HFFc6 (cell line): ENCODE measurements around the gene SLC22A23. TPM values are rescaled to one million over a fixed set of nuclear protein-coding genes. Genes with fewer than 3 reads are reported as not detected.

ENCODE experiments used
- DNase-seq: peaks from one replicate; pipeline ENCODE4 v3.0.0-alpha.2; 2018
- H3K27ac Mint-ChIP-seq: 2 replicates; pipeline ENCODE4 v1.8.0; 2020; ENCODE audit warnings: mild to moderate bottlenecking, mixed read lengths
- H3K27me3 Mint-ChIP-seq: 2 replicates; pipeline ENCODE4 v1.8.0; 2021; ENCODE audit warnings: mild to moderate bottlenecking, moderate library complexity, mixed read lengths; ENCODE audit not compliant: insufficient read depth
- H3K36me3 Mint-ChIP-seq: 2 replicates; pipeline ENCODE4 v1.8.0; 2021; ENCODE audit warnings: low read depth, mixed read lengths
- H3K4me1 Mint-ChIP-seq: 2 replicates; pipeline ENCODE4 v1.8.0; 2020; ENCODE audit warnings: low read depth, mixed read lengths
- H3K4me3 Mint-ChIP-seq: 2 replicates; pipeline ENCODE4 v1.8.0; 2020; ENCODE audit warnings: mild to moderate bottlenecking, moderate library complexity, mixed read lengths
- H3K9me3 Mint-ChIP-seq: 2 replicates; pipeline ENCODE4 v1.8.0; 2020; ENCODE audit warnings: mild to moderate bottlenecking, mixed read lengths
- total RNA-seq, 6 experiments: library from RNA; stranded (reverse); fragmentation: NEBNext Ultra II Directional; extraction: Animal tissue kit (Norgen Biotek cat#: 25700); gene quantifications; 2 replicates in 1 of 6; 3 replicates in 5 of 6; pipeline ENCODE4 v1.2.3, GENCODE V29; 2021
- TF ChIP-seq, protein P1 (sequence below): fragments of 200-600 bp; sonication (generic); IDR thresholded peaks from 2 replicates; pipeline ENCODE4 v1.5.0; 2021; ENCODE audit warnings: antibody characterized with exemption, mild to moderate bottlenecking

Gene SLC22A23
- total RNA-seq, 6 experiments from 2014 or later: 0.10 to 0.55 (median 0.21) TPM

DNA sequence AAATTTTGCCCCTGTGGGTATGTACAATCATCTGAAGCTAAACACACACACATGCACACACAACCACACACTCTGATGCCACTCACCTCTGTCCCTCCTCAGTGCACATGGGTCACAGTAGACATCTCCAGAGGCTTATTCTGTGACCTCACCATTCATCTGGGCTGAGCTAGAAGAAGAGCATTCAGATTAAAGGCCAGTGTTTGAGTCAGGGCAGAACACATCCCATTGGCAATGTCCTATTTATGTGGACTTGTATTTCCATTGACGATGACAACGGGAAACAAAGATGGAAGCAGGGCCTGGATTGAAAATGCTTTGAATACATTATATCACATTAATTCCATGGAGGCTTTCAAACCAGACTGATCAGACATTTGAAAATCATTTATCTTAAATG, 26.8 kb upstream of the SLC22A23 start:
- DNase-seq: no peak
- no peak overlapping the region for H3K4me3 Mint-ChIP-seq
- TF ChIP-seq, protein P1, sequence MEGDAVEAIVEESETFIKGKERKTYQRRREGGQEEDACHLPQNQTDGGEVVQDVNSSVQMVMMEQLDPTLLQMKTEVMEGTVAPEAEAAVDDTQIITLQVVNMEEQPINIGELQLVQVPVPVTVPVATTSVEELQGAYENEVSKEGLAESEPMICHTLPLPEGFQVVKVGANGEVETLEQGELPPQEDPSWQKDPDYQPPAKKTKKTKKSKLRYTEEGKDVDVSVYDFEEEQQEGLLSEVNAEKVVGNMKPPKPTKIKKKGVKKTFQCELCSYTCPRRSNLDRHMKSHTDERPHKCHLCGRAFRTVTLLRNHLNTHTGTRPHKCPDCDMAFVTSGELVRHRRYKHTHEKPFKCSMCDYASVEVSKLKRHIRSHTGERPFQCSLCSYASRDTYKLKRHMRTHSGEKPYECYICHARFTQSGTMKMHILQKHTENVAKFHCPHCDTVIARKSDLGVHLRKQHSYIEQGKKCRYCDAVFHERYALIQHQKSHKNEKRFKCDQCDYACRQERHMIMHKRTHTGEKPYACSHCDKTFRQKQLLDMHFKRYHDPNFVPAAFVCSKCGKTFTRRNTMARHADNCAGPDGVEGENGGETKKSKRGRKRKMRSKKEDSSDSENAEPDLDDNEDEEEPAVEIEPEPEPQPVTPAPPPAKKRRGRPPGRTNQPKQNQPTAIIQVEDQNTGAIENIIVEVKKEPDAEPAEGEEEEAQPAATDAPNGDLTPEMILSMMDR: no peak
- H3K4me1 Mint-ChIP-seq: no peaks in the 10 kb centered on the region
- peaks cover 36% of the 10 kb centered on the region for H3K27me3 Mint-ChIP-seq
- peaks cover 30% of the 10 kb centered on the region for H3K9me3 Mint-ChIP-seq
- no peak overlapping the region for H3K27ac Mint-ChIP-seq
- peaks cover 16% of the 10 kb centered on the region for H3K36me3 Mint-ChIP-seq

- H3K27me3 Mint-ChIP-seq: peaks cover 35% of the 10 kb centered on the region
- H3K4me3 Mint-ChIP-seq: no peak overlapping the region
- peaks cover 30% of the 10 kb centered on the region for H3K9me3 Mint-ChIP-seq
- no peak for DNase-seq
- TF ChIP-seq, protein P1: no peak
- no peak overlapping the region for H3K27ac Mint-ChIP-seq
- H3K36me3 Mint-ChIP-seq: peaks cover 16% of the 10 kb centered on the region
- H3K4me1 Mint-ChIP-seq: no peaks in the 10 kb centered on the region
Measured at GRCh38 chr6:3482869-3483268, 26.0 kb upstream of the SLC22A23 start.

DNA sequence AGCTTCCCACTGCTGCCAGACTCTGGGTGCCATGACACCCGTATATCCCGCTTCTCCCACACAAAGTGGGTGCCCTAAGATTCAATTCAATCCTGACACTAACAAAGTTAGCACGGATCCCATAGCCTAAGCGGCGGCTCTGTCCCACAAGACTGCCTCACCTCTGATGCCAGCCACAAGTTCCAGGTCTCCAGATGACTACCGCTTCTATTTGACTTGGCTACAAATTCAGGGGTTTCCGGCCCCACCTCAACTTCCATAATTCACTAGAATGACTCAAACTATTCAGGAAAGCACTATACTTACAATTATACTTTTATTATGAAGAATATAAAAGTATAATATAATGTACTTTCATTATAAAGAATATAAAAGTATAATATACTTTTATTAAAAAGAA, 24.8 kb upstream of the SLC22A23 start:
- Mint-ChIP-seq H3K4me1 (no peaks in the 10 kb centered on the region), H3K36me3 (peaks cover 16% of the 10 kb centered on the region), H3K9me3 (peaks cover 30% of the 10 kb centered on the region), H3K27me3 (peaks cover 28% of the 10 kb centered on the region), H3K4me3 (no peak overlapping the region), H3K27ac (no peak overlapping the region)
- TF ChIP-seq, protein P1: no peak
- no peak for DNase-seq

DNA sequence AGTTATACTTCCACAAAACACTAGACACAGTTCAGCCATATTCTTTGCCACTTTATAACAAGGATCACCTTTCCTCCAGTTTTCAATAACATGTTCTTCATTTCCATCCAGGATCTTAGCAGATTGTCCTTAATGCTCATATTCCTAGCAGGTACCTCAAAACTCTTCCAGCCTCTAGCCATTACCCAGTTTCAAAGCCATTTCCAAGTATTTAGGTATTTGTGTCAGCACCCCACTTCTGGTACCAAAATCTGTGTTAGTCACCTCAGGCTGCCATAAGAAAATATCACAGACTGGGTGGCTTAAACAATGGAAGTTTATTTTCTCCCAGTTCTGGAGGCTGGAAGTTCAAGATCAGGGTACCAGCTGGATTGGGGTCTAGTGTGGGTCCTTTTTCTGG, 23.2 kb upstream of the SLC22A23 start:
- no peak for DNase-seq
- Mint-ChIP-seq H3K27ac (no peak overlapping the region), H3K9me3 (peaks cover 26% of the 10 kb centered on the region), H3K36me3 (peaks cover 16% of the 10 kb centered on the region), H3K4me3 (no peak overlapping the region), H3K27me3 (peaks cover 27% of the 10 kb centered on the region), H3K4me1 (no peaks in the 10 kb centered on the region)
- TF ChIP-seq, protein P1: no peak

DNA sequence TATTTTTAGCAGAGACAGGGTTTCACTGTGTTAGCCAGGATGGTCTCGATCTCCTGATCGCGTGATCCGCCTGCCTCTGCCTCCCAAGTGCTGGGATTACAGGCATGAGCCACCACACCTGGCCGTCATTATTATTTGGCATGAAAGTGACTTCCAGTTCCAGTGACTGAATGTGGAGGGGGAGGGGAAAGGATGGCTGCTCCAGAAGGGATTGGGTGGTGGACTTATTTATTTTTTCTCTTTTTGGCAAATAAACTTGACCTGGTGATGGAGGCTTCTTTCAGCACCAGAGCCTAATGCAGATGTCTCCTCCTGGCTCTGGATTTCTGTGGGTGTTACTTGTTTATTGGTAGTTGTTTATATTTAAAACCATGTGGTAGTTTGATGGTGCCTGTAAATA, 16.9 kb upstream of the SLC22A23 start:
- no peak for DNase-seq
- TF ChIP-seq, protein P1: no peak
- no peak overlapping the region for H3K4me3 Mint-ChIP-seq
- H3K4me1 Mint-ChIP-seq: peaks cover 18% of the 10 kb centered on the region
- peaks cover 6% of the 10 kb centered on the region for H3K27me3 Mint-ChIP-seq
- H3K27ac Mint-ChIP-seq: peak overlapping the region; percentile 30; the same call in 1 of the 2 replicates
- no peaks in the 10 kb centered on the region for H3K9me3 Mint-ChIP-seq
- no peaks in the 10 kb centered on the region for H3K36me3 Mint-ChIP-seq

- H3K4me3 Mint-ChIP-seq: no peak overlapping the region
- TF ChIP-seq, protein P1: no peak
- DNase-seq: no peak
- H3K27me3 Mint-ChIP-seq: peaks cover 4% of the 10 kb centered on the region
- peaks cover 18% of the 10 kb centered on the region for H3K4me1 Mint-ChIP-seq
- H3K36me3 Mint-ChIP-seq: no peaks in the 10 kb centered on the region
- H3K27ac Mint-ChIP-seq: no peak overlapping the region
- H3K9me3 Mint-ChIP-seq: no peaks in the 10 kb centered on the region
Measured at GRCh38 chr6:3471711-3472110, 14.9 kb upstream of the SLC22A23 start.
